GM21360 (cell line): ENCODE results near the gene ETAA1.

Source experiments
- ATAC-seq: cut with Tn5 transposase; IDR thresholded peaks from one replicate; pipeline ENCODE4 v1.9.1; 2021; ENCODE audit warnings: mild to moderate bottlenecking, moderate library complexity; ENCODE audit not compliant: unreplicated experiment

ETAA1 gene

DNA sequence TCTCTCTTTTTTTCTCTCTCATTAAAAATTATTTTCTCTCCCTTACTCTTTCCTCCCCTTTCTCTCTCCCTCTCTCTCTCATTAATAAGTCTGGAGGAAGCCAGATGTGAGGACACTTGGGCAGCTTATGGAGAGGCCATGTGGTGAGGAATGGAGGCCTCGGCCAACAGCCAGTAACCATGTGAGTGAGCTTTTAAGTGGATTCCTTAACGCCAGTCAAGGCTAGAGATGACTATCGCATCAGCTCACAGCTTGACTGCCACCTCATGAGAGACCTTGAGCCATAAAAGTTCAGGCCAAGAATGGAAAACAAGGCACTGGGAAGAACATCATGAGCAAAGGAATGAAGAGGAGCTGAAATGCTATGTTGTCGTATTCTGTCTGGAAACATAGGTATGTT is 39.1 kb downstream of the ETAA1 start:
- ATAC-seq: no peak

DNA sequence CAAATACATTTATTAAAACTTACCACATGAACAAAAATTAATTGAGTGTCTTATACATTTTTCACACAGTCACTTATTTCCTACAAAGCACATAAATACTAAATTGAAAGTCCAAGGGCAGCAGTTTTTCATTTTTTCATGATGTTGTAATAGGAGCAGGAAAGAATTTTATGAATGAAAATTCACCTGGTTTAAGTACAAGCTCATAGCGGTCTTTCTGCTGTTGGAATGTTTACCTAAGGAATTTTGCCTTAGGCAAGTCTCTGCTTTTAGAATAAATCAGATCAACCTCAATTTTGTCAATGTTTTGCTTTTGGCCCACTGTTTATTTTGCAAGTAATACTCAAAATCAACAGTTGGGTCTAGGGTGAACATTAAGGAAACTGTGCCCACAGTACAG is 40.0 kb downstream of the ETAA1 start:
- ATAC-seq: no peak

DNA sequence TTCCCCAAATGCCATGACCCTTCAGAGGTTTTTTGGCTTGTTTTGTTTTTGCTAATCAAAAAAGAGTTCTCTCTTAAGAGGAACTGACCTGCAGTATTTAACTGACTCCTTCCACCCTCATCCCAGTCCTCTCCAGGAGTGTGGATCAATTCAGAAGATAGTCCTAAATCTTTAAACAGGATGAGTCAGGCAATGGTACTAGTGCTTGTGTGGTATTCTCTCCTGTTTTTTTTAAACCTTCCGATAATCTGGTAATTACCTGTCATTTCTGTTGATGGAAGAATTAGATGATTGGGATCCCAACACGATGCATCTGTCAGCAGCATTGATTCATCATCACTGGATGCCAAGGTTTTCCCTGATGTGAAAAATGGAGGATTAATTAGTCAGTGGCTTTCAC is 41.2 kb downstream of the ETAA1 start:
- ATAC-seq: no peak

DNA sequence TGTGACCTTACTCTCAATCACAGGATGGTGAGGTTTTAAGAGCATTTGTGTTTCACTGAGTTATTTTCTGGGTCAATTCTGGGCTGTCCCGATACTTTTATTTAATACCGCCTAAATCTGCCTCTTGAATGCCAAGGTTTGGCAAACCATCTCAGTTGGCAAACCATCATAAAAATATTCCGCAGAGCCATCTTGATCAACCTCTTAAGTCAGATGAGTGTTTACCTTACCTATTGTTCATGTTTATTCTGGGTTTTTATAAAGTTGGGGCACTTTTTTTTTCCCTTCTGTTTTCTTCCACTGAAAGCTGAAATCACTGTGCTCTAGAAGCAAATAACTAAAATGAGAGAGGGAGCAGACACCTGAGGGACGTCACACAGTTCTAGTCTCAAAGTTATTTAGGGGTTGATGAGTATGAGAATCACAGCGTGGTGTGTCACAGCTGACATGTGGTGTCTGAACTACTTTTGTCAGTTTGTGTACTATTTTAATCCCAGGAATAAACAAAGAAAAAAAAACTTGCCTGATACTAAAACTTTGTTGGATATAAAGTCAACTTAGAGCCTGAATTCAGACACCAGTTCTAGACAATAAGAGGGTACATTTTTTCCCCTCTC is 48.6 kb downstream of the ETAA1 start:
- ATAC-seq: no peak

DNA sequence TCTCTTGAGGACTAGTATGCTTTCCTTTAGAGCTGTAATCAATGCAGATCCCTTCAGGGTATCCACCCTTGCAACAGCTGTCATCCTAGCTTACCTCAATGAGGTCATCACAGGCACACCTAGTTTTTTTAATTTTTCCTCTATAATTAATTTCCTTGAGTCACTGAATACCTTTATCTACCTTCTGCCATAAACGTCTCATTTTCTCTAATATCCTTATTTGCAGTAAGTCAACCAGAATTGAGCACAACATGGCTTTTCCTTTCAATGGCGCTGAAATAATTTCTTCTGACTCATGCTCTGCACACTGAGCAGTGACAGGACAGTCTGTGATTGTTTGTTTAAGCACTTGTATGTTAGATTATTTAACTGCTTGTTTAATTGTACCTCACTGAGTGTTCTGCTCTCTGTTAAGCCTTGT is 49.4 kb downstream of the ETAA1 start:
- no peak for ATAC-seq

DNA sequence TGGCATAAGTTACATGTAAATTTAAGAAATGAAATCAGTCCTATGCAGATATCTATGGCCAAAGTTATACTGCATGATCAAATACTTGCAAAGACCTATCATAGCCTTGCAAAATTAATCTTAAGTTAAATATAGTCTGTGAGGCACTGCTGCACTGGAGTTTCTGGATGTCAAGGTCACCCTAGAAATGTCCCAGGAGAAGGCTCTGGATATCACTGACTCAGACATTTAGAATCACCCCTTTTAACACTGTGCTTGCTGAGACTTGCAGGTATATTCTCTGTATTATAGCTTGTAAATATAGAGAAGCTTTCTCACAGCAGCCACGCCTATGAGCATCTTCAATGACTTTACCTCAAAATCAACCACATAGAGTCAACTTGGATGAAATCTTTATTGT is 51.5 kb downstream of the ETAA1 start:
- ATAC-seq: no peak

DNA sequence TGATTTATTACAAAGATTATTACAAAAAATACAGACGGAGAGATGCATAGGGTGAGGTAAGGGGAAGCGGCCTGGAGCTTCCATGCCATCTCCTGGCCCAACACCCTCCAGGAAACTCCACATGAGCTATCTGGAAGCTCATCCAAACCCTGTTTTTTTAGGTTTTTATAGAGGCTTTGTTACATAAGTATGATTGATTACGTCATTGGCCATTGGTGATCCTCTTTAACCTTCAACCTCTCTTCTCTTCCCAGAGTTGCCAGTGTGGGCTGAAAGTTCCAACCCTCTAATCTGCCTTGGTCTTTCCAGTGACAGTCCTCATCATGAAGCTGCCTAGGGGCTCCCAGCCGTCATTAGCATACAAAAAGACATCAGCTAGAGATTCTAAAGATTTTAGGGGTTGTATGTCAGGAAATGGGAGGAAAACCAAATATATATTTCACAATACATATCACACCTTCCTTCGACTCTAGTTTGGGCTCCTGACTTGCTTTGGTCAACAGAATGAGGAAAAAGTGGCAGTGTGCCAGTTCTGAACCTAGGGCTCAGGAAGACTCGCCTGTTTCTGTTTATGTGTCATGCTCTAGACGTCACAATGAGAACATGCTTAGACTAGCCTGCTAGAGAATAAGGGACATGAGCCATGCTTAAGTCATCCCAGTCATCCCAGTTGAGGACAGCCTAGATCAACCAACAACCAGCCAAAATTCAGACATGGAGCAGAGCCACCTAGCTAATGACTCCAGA is 54.1 kb downstream of the ETAA1 start:
- no peak for ATAC-seq

DNA sequence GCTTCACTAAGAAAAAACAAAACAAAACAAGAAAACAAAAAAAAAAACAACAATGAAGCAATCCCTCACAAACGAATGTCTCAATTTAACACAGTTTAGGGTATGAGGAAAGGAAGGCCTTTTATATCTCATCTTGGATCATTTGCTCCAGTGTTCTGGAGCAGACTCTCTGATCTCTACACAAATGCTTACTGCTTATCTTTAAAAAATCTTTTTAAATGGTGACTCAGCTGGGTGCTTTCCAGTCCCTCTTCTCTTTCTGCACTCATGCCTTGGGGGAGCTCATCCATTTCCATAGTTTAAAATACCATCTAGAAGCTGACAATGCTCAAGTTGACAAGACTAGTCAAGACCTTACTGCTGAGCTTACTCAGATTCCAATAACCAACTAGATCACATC is 56.2 kb downstream of the ETAA1 start:
- ATAC-seq: no peak

DNA sequence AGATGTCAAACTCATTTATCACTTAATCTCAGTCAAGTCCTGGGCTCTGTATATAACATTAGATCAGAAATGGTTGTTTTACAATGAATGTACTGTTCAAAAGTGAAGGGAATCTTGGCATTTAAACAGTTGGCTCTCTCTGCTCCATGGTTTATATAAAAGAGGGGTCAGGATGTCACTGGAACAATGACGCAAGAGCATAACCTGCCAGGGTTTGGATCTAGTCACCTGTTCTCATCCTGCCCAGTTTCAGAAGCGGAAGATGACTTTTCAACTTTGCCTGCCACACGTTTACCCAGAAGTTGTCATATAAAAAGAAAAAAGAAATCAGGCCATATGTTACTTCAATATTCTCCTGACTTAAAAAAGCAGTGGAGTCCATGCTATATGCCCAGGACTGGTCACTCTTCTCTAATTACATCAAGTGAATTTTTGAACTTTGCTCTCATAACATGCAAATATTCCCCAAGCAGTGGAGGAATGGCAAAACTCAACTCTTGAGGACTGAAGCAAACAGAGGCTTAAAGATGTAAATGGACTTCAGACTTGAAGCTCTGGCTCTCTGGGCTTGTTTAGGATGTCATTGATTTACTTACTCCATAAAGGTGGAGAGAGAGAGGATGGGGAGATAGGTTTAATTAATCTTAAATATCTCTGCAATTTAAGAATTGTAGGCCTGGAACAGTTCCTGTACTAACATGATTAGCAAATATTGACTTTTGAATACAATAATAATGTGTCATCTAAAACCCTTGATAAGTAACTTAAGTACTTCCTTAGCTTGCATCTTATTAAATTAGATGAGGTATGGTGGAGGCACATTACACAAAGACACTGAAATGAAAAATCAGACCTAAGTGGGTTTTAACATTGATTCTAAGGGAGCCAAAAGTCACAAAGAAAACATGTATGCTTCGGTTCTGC is 58.3 kb downstream of the ETAA1 start:
- no peak for ATAC-seq

DNA sequence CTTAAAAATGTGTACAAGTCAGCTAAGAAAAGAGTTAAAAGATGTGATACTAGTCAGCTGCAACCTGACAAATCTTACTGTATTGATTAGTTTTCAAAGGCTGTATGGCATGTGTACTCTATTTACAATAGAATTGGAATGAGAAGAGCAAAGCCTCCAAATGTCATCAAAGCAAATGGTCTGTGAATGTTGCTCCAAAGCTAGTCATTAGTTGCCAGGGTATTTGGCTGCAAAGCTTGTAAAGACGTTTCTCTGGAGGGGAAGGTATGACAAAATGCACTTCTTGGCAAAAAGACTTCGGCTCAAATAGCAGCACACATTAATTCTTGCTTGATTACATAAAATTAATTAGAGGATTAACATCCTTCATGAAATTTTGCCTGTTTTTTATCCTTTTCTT is 59.3 kb downstream of the ETAA1 start:
- no peak for ATAC-seq

DNA sequence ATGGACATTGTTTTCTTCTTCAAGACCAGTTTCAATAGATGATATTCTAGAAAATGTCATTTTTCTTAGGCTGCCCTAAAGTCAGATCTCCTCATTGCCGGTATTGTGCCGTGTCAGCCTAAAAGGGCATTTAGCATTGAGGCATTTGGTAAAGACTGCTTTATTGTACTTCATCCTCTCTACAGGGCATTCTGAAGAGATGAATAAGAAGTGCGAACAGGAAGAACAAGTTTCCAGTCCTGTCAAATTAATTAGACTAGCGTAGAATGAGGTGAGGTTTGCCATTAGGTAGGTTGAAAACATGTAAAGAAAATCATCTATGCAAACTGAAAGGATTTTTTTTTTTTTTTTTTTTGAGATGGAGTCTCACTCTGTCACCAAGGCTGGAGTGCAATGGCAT is 60.6 kb downstream of the ETAA1 start:
- no peak for ATAC-seq

DNA sequence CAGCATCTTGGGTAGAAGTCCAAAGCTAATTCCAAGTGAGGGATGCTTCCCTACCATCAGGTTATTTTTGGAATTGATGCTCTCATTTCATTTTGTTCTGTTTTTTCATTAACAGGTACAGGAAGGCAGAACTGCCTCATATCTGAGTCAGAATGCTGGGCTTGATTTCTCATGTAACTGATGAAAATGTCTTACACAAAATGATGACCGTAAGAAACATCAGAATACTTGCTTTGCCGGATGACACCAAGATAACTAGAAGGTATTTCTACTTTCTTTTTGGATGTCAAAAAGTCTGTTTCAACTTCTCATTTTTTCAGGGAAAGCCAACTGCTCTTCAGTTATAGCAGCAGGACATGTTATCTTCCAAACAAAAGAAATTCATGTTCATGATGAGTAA is 62.6 kb downstream of the ETAA1 start:
- no peak for ATAC-seq
